Adipocyte (in vitro differentiated cells): ENCODE data around the gene RGS14.

Experiments
- DNase-seq: peaks from one replicate; pipeline ENCODE4 v3.0.0-alpha.2; 2015; ENCODE audit warnings: low read depth
- H3K27me3 ChIP-seq: replicated peaks from 2 replicates; pipeline ENCODE4 v1.7.0; 2013; ENCODE audit warnings: mild to moderate bottlenecking, low read length, moderate library complexity; ENCODE audit not compliant: control insufficient read depth, insufficient read depth
- H3K36me3 ChIP-seq: 2 replicates; pipeline ENCODE4 v1.7.0; 2013; ENCODE audit warnings: low read length, mild to moderate bottlenecking, moderate library complexity; ENCODE audit not compliant: control insufficient read depth, insufficient read depth, severe bottlenecking
- H3K4me1 ChIP-seq: 2 replicates; pipeline ENCODE4 v1.7.0; 2013; ENCODE audit warnings: mild to moderate bottlenecking, low read length, moderate library complexity; ENCODE audit not compliant: control insufficient read depth, insufficient read depth
- H3K4me3 ChIP-seq: 2 replicates; pipeline ENCODE4 v1.7.0; 2013; ENCODE audit warnings: mild to moderate bottlenecking, low read length, moderate library complexity
- H3K9ac ChIP-seq: 2 replicates; pipeline ENCODE4 v1.7.0; 2013; ENCODE audit warnings: mild to moderate bottlenecking, low read length, moderate library complexity
- H3K9me3 ChIP-seq: 2 replicates; pipeline ENCODE4 v1.7.0; 2013; ENCODE audit warnings: mild to moderate bottlenecking, low read length, moderate library complexity; ENCODE audit not compliant: control insufficient read depth

RGS14 gene, protein sequence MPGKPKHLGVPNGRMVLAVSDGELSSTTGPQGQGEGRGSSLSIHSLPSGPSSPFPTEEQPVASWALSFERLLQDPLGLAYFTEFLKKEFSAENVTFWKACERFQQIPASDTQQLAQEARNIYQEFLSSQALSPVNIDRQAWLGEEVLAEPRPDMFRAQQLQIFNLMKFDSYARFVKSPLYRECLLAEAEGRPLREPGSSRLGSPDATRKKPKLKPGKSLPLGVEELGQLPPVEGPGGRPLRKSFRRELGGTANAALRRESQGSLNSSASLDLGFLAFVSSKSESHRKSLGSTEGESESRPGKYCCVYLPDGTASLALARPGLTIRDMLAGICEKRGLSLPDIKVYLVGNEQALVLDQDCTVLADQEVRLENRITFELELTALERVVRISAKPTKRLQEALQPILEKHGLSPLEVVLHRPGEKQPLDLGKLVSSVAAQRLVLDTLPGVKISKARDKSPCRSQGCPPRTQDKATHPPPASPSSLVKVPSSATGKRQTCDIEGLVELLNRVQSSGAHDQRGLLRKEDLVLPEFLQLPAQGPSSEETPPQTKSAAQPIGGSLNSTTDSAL

DNA sequence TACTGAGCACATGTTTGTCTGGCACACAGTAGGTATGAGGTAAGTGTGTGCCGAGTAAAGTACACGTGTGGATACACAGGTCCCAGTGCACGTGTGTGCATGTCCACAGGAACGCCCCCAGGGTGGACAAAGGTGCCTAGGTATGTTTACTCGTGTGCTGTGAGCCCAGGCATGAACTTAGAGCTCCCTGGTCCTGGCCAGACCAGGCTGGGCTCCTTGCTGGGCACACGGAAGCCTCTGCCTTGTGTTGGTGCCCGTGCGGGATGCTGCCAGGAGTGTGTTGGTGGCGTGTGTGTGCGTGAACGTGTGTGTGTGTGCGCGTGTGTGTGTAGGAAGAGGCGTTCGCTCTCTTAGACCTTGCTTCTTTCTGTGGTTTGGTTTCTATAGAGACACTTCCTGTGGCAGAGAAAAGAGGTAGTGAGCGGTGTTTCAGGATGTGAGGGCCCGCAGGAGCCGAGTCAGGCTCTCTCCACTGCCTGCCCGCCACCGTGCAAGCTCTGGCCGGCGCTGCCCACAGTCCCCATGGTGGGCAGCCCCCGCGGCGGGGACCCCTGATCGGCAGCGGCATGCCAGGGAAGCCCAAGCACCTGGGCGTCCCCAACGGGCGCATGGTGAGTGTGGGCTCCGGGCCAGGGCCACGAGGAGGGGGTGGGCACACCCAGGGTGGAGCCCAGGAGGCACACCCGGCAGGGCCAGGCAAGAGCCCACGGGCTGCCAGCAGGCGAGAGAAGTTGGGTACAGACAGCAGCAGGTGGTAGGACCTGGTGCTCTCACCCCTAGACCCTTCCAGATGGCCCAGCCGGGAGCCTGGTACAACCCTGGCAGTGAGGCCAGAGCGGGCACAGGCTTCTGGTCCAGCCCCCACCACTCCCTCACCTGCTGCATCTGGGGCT is at the start of gene RGS14:
TSS of gene RGS14 (plus strand) at position 466 of the 893 bp plus-strand sequence. CDS start at position 567, 101 bp downstream.
- Histone ChIP-seq H3K36me3 (no peaks in the 10 kb centered on the region), H3K9me3 (peaks cover 8% of the 10 kb centered on the region), H3K4me3 (no peak within 1 kb of the TSS), H3K4me1 (no peaks in the 10 kb centered on the region), H3K9ac (no peak within 1 kb of the TSS), H3K27me3 (peaks cover 56% of the 10 kb centered on the region)
- DNase-seq, result no peak

DNA sequence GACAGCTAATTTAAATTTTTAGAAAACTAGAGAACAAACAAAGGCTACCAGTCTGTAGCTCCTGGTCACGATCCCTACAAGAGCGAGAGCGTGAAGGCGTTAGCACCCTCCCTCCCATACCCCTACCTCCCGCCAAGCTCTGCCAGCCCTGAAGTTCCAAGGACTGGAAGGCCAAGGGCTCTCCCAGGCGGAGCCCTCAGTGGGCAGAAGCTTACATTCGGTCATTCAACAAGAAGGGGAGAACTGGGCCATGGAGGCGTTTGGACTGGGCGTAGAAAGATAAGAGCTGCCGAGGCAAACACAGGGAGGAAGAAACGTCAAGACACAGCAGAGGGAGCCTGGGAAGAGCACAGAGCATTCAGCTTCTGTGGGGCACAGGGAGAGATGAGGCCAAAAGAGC is 49.0 kb upstream of the RGS14 start:
- H3K36me3 ChIP-seq, result peaks cover 16% of the 10 kb centered on the region
- H3K4me1 ChIP-seq, result peaks cover 41% of the 10 kb centered on the region
- H3K4me3 ChIP-seq, result no peak overlapping the region
- H3K27me3 ChIP-seq, result no peaks in the 10 kb centered on the region
- H3K9me3 ChIP-seq, result no peaks in the 10 kb centered on the region
- no peak for DNase-seq
- H3K9ac ChIP-seq, result no peak overlapping the region

DNA sequence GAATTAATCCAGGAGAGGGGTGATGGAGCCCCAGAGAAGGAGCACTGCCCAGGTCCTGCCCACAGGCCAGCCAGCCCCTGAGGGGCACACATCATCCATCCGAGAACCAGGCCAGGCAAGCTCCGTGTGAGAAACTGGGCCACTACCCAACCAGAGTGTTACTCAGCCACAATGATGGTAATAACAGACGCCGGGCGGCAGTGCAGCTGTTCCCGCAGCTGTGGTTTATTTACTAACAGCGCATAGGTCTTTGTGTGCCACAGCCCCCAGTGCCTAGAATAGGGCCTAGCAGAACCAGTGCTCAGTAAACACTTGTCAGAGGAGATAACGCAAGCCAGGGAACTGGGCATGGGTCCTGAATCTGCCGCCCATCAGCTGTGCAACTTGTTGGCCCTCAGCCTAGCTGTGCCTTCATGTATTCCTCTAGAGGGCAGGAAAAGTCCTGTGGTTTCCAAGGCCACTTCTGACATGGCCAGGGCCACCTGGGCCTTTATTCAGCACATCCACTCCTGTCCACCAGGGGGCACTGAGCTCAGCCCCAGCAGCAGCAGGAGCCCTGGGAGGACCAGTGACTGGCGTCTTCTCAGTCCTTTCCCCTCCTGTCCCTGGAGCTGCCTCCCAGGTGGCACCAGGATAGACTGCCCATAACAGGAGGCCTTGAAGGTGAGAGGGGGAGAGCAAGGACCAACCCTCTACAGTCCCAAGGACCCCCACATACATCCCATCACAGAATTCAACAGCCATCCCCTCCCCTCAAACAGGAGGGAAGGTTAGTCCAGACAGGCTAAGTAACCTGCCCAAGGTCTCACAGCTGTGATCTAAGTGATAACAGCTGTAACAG is 48.2 kb upstream of the RGS14 start:
- Histone ChIP-seq H3K4me3 (no peak overlapping the region), H3K9me3 (no peaks in the 10 kb centered on the region), H3K36me3 (peaks cover 16% of the 10 kb centered on the region), H3K4me1 (peaks cover 37% of the 10 kb centered on the region), H3K9ac (no peak overlapping the region), H3K27me3 (no peaks in the 10 kb centered on the region)
- peak; percentile 75 for DNase-seq

DNA sequence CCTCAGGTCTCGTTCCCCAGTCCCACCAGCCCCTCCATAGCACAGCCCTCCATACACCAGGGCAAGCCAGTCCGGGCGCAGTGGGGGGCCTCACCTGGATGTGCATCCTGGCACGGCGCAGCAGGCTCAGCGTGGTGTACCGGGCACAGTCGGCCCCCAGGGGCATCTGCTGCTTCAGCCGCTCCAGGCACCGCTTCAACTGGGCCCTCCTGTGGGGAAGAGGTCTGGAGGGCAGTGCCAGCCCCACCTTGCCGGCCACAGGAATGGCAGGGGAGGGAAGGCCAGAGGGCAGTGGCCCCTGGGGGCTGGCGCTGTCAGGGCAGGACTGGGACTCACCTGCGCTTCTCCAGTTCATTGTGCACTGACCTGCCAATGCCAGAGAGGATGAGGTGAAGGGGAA is 47.4 kb upstream of the RGS14 start:
- H3K9ac ChIP-seq, result no peak overlapping the region
- H3K36me3 ChIP-seq, result peaks cover 16% of the 10 kb centered on the region
- peaks cover 30% of the 10 kb centered on the region for H3K4me1 ChIP-seq
- no peaks in the 10 kb centered on the region for H3K27me3 ChIP-seq
- DNase-seq, result no peak
- H3K9me3 ChIP-seq, result no peaks in the 10 kb centered on the region
- no peak overlapping the region for H3K4me3 ChIP-seq

DNA sequence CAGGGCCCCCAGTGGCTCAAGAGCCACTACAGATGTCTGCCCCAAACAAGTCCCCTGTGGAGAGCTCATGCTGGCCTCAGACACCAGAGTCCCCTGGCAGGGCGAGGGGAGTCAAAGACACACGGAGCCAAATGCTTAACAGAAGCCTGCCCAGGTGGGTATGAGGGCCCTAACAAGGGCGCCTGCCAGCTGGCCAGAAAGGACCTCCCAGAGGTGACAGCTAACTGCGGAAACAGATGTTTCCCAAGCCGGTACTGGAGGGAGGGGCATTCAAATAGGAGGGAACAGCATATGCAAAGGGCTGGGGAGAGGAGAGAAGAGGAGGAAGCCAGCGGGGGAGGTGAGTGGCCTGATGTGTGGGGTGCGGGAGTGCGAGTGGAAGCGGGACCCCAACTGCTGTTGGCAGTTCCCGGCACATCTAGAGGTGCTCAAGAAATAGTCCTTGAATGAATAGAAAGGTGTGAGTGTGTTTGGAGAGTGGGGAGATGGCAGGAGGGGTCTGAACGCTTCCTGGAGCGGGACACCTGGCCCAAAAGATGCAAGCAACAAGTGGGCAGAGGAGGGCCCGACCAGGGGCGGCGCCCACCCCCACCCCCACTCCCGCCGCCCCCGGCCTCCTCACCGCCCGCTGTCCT is 46.9 kb upstream of the RGS14 start:
- peaks cover 24% of the 10 kb centered on the region for H3K4me1 ChIP-seq
- no peak for DNase-seq
- peaks cover 13% of the 10 kb centered on the region for H3K36me3 ChIP-seq
- H3K9ac ChIP-seq, result no peak overlapping the region
- H3K4me3 ChIP-seq, result no peak overlapping the region
- no peaks in the 10 kb centered on the region for H3K27me3 ChIP-seq
- H3K9me3 ChIP-seq, result no peaks in the 10 kb centered on the region

DNA sequence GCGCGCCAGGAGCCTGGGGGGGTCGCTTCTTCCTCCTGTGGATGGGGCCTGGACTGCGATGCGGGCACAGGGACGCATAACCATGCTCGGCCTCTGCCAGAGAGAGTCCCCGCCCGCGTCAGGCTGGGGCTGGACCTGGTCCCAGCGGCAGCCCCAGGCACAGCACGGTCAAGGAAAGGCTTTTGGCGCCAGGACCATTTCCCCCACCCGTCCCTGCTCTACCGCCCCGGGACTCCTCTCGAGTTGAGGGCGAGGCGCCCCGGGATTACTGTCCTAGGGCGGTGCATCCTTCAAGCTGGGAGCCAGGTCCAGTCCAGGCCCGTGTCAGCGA is 46.4 kb upstream of the RGS14 start:
- Histone ChIP-seq H3K27me3 (no peaks in the 10 kb centered on the region), H3K9ac (no peak overlapping the region), H3K4me3 (peak overlapping the region; percentile 84), H3K9me3 (no peaks in the 10 kb centered on the region), H3K36me3 (peaks cover 8% of the 10 kb centered on the region), H3K4me1 (peaks cover 20% of the 10 kb centered on the region)
- peak; percentile 44 for DNase-seq

DNA sequence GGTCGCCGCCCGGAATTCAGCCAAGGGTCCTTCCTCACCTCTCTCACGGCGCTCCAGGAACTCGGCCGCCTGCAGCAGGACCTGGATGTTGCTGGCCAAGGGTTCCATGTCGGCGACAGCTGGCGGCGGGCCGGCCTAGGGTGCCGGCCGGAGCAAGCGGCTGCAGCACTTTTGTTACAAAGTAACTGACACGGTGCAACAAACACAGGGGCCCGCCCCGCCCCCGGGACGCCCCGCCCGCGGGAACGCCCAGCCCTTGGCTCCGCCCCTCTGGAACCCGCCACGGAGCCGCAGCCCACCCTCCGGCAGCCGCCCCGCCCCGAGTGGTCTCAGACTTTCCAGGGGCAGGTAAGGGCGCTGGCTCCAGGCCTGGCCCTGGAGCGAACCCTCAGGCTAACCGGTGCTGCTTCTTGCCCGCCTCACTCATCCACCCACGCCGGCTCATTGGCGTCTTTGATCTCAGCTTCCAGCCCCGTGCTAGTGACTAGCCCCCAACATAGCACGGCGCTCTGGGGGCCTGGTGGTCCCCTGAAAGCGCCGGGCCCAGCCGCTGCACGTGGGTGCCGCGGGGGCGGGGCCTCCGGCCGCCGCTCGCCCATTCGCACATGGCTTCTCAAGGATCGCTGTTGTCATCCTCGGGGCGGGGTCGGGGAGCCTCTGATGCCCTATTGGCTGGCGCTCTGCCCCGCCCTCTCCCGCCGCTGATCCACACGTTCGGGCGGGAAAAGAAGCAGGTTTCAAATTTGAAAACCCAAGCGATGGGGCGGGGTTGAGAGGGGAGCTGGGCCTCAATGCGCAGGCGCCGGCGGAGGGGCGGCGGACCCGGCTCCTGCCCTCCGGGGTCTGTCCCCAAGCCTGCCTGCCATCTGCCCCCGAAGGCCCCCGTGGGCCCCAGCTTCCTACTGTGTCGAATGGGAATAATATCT is 45.7 kb upstream of the RGS14 start, which contains the start of gene MXD3:
TSS of gene MXD3 (minus strand) at position 176 of the 926 bp plus-strand sequence. CDS start at position 108, 68 bp downstream.
- Histone ChIP-seq H3K9me3 (no peaks in the 10 kb centered on the region), H3K36me3 (peaks cover 2% of the 10 kb centered on the region), H3K27me3 (no peaks in the 10 kb centered on the region), H3K4me3 (peak within 1 kb of the TSS; percentile 84), H3K9ac (no peak within 1 kb of the TSS), H3K4me1 (peaks cover 14% of the 10 kb centered on the region)
- peak; percentile 98 for DNase-seq

DNA sequence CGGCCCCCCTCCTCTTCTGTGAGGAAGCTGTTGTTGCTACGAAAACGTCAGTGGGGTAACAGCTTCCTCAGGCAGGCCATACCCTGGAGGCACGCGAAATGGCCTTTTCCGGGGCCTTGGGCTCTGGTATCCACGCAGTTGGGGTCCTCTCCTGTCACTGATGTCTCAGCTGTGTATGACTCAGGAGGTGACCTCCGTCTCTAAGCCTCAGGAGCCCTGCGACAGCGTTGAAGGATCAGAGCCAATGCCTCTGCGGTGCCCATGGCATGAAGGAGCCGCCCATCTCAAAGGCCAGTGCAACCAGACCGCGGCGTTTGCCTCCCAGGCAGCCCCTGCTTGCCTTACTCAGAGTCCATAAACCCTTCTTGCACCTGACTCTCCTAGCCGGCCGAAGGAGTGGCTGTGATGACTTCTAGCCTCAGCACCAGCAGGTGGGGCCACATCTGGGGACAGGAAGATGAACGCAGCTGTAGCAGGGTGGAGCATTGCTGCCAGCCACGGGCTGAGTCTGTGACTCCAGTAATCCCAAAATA is 45.0 kb upstream of the RGS14 start:
- Histone ChIP-seq H3K4me1 (peaks cover 7% of the 10 kb centered on the region), H3K9ac (no peak overlapping the region), H3K27me3 (no peaks in the 10 kb centered on the region), H3K4me3 (no peak overlapping the region), H3K36me3 (peaks cover 5% of the 10 kb centered on the region), H3K9me3 (no peaks in the 10 kb centered on the region)
- DNase-seq, result no peak

DNA sequence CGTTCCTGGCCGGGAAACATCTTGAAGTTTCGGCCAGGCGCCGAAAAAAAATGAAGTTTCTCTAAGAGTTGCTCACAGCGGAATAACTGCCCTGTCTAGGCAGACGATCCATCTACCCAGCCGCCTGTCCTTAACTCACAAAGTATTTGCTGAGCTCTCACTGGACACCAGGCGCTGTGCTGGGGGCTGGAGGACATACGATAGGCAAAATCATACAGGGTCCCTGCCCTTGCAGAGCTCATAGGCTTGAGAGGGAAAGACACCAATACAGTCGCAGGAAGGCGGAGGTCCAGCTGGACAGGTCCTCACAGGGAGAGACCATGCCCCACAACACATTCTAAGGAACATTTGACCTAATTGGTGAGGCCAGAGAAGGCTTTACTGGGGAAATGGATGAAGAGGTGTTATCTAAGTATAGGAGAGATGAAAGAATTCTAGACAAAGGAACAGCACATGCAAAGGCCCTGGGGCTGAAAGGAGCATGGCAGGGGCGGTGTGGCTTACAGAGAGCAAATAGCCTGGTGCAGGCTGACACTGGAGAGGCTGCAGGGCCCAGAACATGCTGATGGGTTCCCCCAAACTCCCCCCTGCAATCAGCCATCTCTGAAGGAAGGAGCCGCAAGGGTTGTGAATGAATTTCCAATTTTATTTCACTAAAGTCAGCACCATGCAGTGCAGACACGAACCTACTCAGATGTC is 44.0 kb upstream of the RGS14 start:
- Histone ChIP-seq H3K36me3 (peaks cover 5% of the 10 kb centered on the region), H3K9me3 (no peaks in the 10 kb centered on the region), H3K4me1 (peaks cover 4% of the 10 kb centered on the region), H3K4me3 (no peak overlapping the region), H3K27me3 (no peaks in the 10 kb centered on the region), H3K9ac (no peak overlapping the region)
- no peak for DNase-seq
